ENCODE data around the gene CASD1.

Gene CASD1

GRCh38 chr7:94509264-94509886 lies at the start of gene CASD1:
TSS of gene CASD1 (plus strand) at chr7:94509809. CDS start at chr7:94510085, 276 bp downstream.
- DNase-seq (ENCODE audit: low spot score): peak; percentile 61

- DNase-seq (ENCODE audit: low spot score): no peak
These were observed 43.1 kb upstream of the CASD1 start for GRCh38 chr7:94466516-94466915.

GRCh38 chr7:94471604-94472003 lies 38.0 kb upstream of the CASD1 start:
- no peak for DNase-seq (ENCODE audit: low spot score)

GRCh38 chr7:94472608-94473007 lies 37.0 kb upstream of the CASD1 start:
- DNase-seq (ENCODE audit: low spot score): no peak

GRCh38 chr7:94476251-94476840 lies 33.3 kb upstream of the CASD1 start:
- DNase-seq (ENCODE audit: low spot score): no peak

GRCh38 chr7:94477878-94478277 lies 31.7 kb upstream of the CASD1 start:
- DNase-seq (ENCODE audit: low spot score): no peak

GRCh38 chr7:94478648-94479214 lies 30.9 kb upstream of the CASD1 start:
- DNase-seq (ENCODE audit: low spot score): no peak

- DNase-seq (ENCODE audit: low spot score): no peak
These were observed 28.3 kb upstream of the CASD1 start for GRCh38 chr7:94481279-94481678.

- no peak for DNase-seq (ENCODE audit: low spot score)
These were observed 26.8 kb upstream of the CASD1 start for GRCh38 chr7:94482796-94483195.

- no peak for DNase-seq (ENCODE audit: low spot score)
These were observed 25.8 kb upstream of the CASD1 start for GRCh38 chr7:94483843-94484242.

GRCh38 chr7:94486216-94486615 lies 23.4 kb upstream of the CASD1 start:
- DNase-seq (ENCODE audit: low spot score): no peak

- no peak for DNase-seq (ENCODE audit: low spot score)
These were observed 18.2 kb upstream of the CASD1 start for GRCh38 chr7:94491410-94491809.

GRCh38 chr7:94492601-94493000 lies 17.0 kb upstream of the CASD1 start:
- DNase-seq (ENCODE audit: low spot score): no peak

- DNase-seq (ENCODE audit: low spot score): no peak
These were observed 11.5 kb upstream of the CASD1 start for GRCh38 chr7:94497874-94498670.

- no peak for DNase-seq (ENCODE audit: low spot score)
These were observed 10.7 kb upstream of the CASD1 start for GRCh38 chr7:94498918-94499317.

GRCh38 chr7:94507462-94507861 lies 2.1 kb upstream of the CASD1 start:
- DNase-seq (ENCODE audit: low spot score): no peak

- DNase-seq (ENCODE audit: low spot score): no peak
These were observed 1.6 kb upstream of the CASD1 start for GRCh38 chr7:94507962-94508361.

- DNase-seq (ENCODE audit: low spot score): peak; percentile 93
These were observed 425 bp downstream of the CASD1 start for GRCh38 chr7:94509887-94510581.

- DNase-seq (ENCODE audit: low spot score): peak; percentile 83
These were observed 1.2 kb downstream of the CASD1 start for GRCh38 chr7:94510582-94511496.

- DNase-seq (ENCODE audit: low spot score): no peak
These were observed 2.1 kb downstream of the CASD1 start for GRCh38 chr7:94511718-94512117.
